Measurements from ENCODE around the gene CBY3.
"Not testable (repeated sequence)": the region's sequence is repeated elsewhere in the genome, so short reads cannot be mapped to it uniquely, and the experiment has no call there.

CBY3 gene

DNA sequence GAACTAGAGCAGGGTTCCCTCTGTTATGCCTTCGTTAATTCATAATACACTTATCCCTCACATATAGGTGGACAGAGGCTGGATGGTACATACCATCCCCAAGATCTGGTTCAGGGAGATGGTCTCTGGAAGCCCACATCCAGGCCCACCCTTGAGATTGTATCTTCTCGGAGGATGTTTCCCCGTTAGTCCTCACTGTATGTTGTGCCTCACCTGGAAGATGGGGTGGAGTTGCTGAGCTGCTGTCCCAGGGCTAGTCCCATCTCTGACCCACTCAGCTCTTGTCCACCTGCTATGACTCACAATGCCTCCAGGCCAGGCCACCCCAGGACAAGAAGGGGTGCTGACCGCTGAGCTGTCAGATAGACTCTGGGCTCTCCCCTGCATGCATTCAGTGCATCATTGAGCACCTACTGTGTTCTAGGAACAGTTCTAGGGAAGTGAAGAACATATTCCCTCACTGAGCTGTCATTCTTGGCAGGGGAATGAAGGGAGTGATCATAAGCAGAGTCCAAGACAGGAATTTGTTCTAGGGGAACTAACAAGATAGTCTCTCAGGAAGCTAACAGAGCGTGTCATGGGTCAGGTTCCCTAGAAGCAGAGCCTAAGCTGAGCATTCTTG, at the start of gene CBY3:
Gene CBY3, minus strand, starts transcription at position 255 of the 622 bp plus-strand sequence. Its CDS starts 116 bp downstream, at position 139.
- no peak for DNase-seq
- in situ Hi-C loops (cut with MboI; ENCODE audit: low pct_unique_long_range_greater_than_20kb, low sequenced_read_pairs) = no loop called here

DNA sequence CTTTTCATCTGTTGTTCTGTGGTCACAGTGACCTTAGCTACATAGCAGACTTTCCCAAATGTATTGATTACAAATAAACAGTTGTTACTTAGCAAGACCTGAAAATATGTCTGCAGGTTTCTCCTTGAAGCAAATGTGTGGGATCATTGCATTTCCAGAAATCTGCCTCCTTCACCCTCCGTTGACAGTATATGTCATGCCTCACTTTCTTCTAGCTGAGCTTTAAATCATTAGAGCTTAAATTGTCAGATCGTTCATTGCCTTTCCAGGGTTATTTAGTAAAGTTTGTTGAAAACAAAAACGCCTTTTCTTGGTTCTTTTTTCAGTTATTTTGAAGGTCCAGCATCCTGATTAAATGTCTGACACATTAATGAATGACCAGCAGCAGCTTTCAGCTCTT, 49.5 kb upstream of the CBY3 start:
- in situ Hi-C loops (cut with MboI; ENCODE audit: low pct_unique_long_range_greater_than_20kb, low sequenced_read_pairs) = no loop called here
- DNase-seq = no peak

DNA sequence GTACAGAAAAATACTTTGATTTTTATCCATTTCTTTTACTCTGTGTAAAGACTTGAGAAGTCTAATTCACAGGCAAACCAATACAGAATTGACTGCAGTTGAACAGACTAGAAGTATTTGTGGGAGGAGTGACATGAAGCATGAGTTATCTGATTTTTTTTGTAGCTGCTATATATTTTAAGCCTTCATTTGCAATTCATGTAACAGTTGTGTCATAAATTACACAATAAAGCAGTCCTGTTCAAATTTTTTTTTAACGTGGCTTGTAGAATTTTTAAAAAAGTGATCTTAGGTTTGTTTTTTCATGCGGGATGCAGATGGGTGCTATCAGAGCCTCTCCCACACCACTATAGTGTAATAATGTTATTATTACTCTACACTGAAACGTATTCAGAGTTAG, 48.9 kb upstream of the CBY3 start:
- no peak for DNase-seq
- in situ Hi-C loops (cut with MboI; ENCODE audit: low pct_unique_long_range_greater_than_20kb, low sequenced_read_pairs) = no loop called here

DNA sequence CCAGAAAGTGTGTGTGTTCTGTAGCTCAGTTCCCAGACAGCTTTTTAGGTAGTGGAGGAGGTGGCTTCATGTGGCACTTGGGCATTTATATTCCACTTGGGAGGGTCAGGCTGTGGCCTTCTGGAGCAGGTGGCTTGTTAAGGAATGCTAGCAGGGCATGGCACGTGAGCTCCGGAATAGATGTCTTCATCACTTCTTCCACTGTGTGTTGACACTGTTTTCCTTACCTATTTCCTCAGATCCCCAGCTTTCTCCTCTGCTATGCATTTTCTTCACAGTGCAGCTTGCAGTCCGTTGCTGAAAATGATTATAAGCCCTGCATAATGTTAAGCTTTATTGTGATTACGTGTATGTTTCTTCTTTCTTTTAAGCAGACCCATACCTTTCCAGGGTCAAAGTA, 48.5 kb upstream of the CBY3 start:
- no peak for DNase-seq
- in situ Hi-C loops (cut with MboI; ENCODE audit: low pct_unique_long_range_greater_than_20kb, low sequenced_read_pairs) = no loop called here

DNA sequence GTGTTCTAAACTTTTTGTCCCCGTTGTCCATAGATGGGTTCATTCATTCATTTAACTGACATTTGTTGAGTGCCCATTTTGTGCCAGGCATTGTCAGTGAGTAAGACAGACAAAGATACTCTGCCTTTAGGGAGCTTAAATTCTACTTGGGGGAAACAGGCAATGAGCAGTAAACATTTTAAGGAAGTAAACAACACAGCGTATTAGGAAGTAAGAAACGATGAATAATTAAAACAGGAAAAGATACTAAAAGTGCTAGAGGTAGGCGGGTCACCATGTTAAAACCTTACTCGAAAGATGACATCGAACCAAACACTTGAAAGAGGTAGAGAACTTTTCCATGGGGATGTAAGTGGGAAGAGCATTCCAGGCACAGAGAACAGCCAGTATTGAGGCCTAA, 46.3 kb upstream of the CBY3 start:
- DNase-seq = no peak

DNA sequence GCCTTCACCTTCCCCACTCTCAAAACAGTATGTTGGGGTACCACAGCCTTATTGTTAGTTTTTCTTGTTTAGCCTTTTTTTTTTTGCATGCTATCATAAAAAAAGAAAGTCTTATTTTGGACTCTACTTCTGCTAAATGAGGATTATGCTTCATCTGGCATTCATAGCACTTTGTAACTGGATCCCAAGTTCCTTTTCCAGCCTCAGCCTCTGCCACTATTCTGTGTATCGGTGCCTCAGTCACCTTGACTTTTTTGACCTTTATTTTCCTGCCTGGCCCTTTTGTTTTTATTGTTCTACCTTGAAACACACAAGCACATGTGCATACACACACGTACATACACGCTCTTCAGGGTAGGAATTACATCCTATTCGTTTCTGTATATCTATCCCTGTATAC, 43.3 kb upstream of the CBY3 start:
- DNase-seq = no peak
- in situ Hi-C loops (cut with MboI; ENCODE audit: low pct_unique_long_range_greater_than_20kb, low sequenced_read_pairs) = no loop called here

More for the DNA sequence above, 46.3 kb upstream of the CBY3 start:
- in situ Hi-C loops (cut with MboI; ENCODE audit: low pct_unique_long_range_greater_than_20kb, low sequenced_read_pairs) = no loop called here

DNA sequence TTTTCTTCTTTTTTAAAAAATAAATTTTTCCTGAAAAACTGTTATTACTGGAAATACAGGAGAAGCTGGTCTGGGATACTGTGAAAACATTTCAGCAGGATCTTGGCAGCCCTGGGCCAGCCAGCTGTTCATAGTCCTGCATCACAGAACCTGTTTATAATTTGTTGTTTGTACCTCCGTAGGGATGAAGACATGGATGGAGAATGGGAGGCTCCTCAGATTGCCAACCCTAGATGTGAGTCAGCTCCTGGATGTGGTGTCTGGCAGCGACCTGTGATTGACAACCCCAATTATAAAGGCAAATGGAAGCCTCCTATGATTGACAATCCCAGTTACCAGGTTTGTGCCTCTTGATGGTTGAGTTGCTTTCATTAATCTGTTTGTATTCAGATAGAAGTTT, 39.4 kb upstream of the CBY3 start:
- in situ Hi-C loops (cut with MboI; ENCODE audit: low pct_unique_long_range_greater_than_20kb, low sequenced_read_pairs) = no loop called here
- no peak for DNase-seq

DNA sequence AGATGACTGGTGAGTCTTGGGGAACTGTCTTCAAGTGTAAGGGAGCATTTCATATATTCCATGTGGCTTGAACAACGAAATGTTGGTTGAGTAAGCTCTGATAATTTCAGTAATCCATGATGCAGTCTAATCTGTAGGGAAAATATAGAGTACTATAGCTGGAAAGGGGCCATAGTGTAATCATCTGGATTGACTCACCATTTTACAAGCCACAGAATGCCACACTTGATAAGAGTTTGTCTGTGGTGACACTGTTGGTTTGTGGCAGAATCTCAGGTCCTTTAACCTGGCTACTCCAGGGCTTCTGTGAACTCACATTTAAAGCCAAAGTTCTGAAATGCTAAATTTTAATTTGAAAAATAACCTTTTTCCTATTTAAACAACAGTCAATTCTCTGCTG, 35.5 kb upstream of the CBY3 start:
- in situ Hi-C loops (cut with MboI; ENCODE audit: low pct_unique_long_range_greater_than_20kb, low sequenced_read_pairs) = no loop called here

DNA sequence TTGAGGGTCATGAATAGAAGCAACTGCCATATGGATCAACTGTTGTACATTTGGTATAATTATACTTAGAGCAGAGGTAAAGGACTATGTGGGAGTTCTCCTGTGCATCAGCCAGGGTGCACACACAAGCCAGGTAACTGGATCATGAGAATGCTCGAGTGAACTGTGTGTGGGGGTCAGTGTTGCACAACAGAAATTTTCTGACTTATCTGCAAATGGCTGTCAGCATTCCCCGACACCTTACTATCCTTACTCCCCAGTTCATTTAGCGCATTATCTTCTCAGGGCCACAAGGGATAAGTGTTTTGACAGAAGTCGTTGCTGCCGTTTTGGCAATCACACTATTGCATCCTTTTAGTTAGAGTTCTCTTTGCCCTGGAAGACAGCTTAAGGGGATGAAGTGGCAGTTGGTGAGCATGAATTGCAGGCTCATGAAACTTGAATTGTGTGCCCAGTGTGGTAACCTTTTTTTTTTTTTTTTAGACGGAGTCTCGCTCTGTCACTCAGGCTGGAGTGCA, 19.6 kb upstream of the CBY3 start:
- in situ Hi-C loops (cut with MboI; ENCODE audit: low pct_unique_long_range_greater_than_20kb, low sequenced_read_pairs) = no loop called here
- DNase-seq = peak; percentile 34

More for the DNA sequence above, 35.5 kb upstream of the CBY3 start:
- DNase-seq = no peak

DNA sequence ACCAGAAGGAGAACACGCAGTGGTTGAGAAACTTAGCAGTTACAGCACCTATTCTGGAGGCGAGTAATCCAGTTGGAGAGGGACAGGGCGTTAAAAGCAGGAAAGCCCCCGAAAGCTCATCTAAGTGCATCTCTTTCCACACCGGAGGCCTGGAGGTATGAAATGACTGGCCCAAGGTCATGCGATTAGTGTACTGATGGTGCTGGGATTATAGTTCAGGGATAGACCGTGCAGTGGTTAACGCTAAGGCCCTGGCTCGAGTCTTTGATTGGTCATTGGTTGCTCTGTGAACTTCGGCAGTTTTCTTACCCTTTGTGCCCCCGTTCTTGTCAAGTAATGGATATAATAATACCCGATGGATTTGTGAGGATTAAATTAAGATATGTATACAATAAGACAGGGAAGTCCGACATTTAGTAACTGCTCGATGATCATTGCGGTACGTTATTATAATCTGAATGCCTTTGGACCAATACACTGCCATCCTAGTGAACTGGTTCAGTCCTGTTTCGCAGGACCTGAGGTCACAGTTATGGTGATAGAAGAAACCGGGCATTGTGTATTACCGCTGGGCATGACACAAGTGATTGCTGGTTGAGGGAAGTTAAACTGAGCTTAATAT, 18.9 kb upstream of the CBY3 start:
- in situ Hi-C loops (cut with MboI; ENCODE audit: low pct_unique_long_range_greater_than_20kb, low sequenced_read_pairs) = no loop called here
- peak; percentile 38 for DNase-seq

DNA sequence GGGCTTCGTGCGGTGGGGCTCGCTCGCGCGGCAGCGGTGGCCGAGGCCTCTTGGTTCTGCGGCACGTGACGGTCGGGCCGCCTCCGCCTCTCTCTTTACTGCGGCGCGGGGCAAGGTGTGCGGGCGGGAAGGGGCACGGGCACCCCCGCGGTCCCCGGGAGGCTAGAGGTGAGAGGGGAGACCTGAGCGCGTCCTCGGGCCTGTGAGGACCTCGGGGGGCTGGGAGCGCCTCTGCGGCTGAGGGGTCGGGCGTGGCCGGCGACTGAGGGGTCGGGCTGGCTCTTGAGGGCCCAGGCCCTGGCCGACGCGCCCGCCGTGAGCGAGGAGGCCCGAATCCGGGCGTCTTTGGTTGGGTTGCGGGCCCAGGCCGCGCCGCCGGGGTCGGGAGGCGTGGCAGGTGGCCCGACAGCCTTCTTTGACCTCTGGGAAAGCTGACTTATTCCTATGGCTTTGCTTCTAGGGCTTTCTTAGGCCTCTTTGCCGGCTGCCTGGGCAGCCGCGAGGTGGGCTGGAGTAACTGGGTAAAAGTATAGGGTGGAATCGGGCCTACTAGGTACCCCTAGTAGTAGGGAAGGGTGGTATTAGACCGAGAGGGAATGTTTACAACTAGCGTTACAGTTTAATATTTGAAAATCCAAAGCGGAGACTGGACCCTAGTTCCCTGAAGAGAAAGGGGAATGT, 18.2 kb upstream of the CBY3 start, which contains the start of gene CANX:
Gene CANX, plus strand, starts transcription at position 33 of the 681 bp plus-strand sequence. CDS start 6,715 bp downstream, outside the sequence.
- in situ Hi-C loops (cut with MboI; ENCODE audit: low pct_unique_long_range_greater_than_20kb, low sequenced_read_pairs) = no loop called here
- DNase-seq = no peak

DNA sequence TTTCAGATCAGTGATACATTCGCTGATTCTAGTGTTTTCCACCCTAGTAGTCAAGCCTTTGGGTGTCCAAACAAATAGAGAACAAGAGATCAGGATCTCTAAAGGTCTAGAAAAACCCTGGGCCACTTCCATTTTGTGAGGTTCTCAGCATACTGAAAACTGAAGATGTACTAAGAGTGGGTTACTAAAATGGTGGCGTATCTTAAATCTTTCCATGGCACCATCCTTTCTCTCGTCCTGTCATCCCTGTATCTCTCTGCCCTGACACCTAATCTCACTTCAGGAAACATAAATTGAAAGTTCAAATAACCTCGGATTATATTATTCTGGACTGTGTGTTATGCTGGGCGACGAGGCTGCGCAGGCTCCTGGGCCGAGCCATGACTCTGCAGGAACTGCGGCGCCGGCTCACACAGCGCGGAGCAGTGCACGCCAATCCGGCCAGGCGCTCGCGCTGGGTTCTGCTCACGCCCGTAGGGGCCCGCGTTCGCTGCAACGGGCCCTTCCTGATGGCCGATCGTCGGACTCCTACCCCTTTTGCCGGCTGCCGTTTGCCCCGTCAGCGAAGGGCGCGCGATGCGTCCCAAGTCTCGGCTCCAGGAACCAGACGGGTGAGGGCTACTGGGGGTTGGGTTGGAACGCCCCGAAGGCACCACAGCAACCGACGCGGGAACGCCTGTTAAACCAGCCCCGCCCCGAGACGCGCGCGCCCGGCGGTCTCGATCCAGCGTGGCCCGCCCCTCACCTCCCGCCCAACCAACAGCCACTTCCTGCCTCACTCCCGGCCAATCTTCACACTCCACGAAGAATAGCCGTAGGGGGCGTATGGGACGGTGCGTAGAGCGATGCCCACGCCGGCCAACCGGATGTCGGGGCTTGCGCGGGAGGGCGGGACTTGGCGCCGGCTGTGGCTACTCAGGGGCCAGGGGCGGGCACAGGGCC, 17.4 kb upstream of the CBY3 start:
- peak; percentile 100 for DNase-seq
- in situ Hi-C loops (cut with MboI; ENCODE audit: low pct_unique_long_range_greater_than_20kb, low sequenced_read_pairs) = no loop called here

DNA sequence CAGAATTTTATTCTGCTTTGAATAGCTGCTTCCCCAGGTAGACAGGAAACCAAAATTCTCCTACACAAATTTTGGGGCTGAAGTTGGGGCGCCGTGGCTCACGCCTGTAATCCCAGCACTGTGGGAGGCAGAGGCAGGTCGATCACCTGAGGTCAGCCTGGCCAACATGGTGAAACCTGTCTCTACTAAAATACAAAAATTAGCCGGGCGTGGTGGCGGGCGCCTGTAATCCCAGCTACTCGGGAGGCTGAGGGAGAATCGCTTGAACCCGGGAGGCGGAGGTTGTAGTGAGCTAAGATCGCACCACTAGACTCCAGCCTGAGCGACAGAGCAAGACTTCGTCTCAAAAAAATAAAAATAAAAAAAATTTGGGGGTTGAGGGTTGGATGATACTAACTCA, 16.7 kb upstream of the CBY3 start:
- DNase-seq; in situ Hi-C loops (cut with MboI; ENCODE audit: low pct_unique_long_range_greater_than_20kb, low sequenced_read_pairs): not testable (repeated sequence)

DNA sequence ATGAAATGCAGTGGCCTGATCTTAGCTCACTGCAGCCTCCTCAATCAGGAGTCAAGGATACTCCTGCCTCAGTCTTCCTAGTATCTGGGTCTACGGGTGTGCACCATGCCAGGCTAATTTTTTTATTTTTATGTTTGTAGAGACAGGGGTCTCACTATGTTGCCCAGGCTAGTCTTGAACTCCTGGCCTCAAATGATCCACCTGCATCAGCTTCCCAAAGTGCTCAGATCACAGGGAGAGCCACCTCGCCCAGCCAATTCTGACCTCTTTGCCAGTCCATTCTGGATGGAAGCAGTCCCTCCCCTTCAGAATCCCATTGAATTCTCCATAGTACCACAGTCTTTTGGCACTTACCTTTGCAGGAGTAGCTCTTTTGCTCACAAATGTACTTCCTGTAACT, 16.3 kb upstream of the CBY3 start:
- DNase-seq = no peak
- in situ Hi-C loops (cut with MboI; ENCODE audit: low pct_unique_long_range_greater_than_20kb, low sequenced_read_pairs) = no loop called here

DNA sequence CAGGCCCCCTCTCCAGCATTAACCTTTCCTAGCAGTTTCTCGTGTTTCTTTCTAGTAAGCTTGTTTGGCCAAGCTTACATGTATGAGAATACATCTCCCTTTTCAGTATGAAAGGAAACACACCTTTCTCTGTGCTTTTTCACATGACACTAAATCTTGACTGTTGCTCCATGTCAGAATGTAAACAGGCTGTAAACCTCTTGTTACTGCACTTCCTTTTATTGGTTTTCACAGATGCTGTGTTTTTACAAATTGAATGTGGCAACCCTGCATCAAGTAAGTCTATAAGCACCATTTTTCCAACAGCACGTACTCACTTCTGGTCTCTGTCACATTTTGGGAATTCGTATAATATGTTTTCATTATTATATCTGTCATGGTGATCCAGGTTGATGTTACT, 15.8 kb upstream of the CBY3 start:
- in situ Hi-C loops (cut with MboI; ENCODE audit: low pct_unique_long_range_greater_than_20kb, low sequenced_read_pairs) = no loop called here
- no peak for DNase-seq

DNA sequence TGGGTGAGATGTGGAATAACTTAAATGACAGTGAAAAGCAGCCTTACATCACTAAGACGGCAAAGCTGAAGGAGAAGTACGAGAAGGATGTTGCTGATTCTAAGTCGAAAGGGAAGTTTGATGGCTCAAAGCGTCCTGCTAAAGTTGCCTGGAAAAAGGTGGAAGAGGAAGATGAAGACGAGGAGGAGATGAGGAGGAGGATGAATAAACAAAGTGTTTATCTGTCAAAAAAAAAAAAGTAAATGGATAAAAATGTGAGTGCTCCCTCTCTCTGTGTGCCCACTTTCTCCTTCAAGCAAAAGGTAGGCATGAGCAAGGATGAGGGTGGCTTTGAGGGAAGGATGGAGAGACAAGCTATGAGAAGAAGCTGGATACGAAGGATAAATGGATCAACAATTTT, 13.7 kb upstream of the CBY3 start:
- no peak for DNase-seq
- in situ Hi-C loops (cut with MboI; ENCODE audit: low pct_unique_long_range_greater_than_20kb, low sequenced_read_pairs) = no loop called here

DNA sequence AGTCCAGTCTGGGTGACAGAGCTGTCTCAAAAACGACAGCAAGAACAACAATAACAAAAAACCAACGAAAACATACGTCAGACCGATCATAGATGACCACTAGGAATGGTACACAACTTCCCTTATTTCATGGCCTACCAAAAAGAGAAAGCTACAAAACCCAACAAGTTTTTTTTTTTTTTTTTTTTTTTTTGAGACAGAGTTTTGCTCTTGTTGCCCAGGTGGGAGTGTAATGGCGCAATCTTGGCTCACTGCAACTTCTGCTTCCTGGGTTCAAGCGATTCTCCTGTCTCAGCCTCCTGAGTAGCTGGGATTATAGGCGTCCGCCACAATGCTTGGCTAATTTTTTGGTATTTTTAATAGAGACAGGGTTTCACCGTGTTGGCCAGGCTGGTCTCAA, 8.4 kb upstream of the CBY3 start:
- DNase-seq = peak; percentile 58
- in situ Hi-C loops (cut with MboI; ENCODE audit: low pct_unique_long_range_greater_than_20kb, low sequenced_read_pairs) = not testable (repeated sequence)

DNA sequence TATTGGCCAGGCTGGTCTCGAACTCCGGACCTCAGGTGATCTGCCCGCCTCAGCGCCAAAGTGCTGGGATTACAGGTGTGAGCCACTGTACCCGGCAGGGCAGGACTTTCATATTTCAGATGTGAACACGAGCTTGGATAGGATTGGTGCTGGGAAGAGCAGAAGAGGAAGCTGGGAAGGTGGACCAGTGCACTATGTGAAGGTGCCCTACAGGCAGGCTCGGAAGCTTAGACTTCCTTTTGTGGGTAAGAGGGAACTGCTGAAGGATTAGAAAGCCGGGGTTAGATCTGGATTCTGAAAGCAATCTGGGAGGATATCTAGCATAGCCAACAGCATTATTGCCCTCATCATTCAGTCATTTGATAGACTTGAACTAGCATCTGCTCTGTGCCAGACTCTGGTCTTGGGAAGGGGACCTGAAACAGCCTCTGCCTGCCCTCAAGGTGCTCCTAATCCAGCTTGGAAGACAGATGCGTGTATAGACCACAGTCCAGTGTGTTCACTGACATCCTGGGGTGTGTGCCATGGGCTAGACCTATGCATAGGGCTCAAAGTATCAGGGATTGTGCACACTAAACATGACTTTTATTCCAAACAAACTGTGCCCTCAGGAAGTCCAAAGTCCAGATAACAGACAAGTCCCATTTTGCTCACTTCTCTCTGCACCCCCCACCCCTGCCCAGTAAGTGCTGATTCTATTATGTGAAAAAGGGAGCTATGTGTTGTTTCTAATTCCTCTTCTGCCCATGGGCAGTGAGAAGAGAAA, 637 bp downstream of the CBY3 start:
- DNase-seq = peak; percentile 76
- in situ Hi-C loops (cut with MboI; ENCODE audit: low pct_unique_long_range_greater_than_20kb, low sequenced_read_pairs) = no loop called here

Measured in KBM-7 (cell line).